Measurements from ENCODE around the gene WWOX. TPM values are rescaled to one million over a fixed set of nuclear protein-coding genes. Genes with fewer than 3 reads are reported as not detected.

The WWOX gene
- total RNA-seq, 1 donor from 2014 or later = 8.9 TPM

DNA sequence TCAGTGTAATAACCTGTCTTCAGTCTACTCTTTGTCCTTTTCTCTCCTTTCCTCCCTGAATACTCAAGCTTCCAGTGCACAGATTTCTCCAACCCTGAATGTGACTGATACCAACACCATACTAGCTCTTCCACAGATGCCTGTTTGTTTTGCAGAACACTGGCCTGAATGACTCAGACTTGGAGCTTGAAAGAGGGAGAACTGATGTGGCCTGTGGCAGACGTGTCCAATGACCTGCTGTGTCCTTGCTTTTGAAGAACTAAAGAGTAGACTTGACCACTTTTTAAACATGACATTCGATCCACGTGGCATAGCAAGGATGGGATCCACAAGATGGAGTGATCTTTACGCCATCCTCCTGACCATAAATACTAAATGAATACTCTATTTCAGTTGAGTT lies 361.0 kb downstream of the WWOX start:
- DNase-seq = no peak
- Histone ChIP-seq H3K36me3 (no peaks in the 10 kb centered on the region), H3K9me3 (replicated peaks) (no peaks in the 10 kb centered on the region), H3K27ac (replicated peaks) (no peak overlapping the region), H3K4me3 (no peak overlapping the region), H3K4me1 (peaks cover 6% of the 10 kb centered on the region), H3K27me3 (ENCODE audit: low read depth) (no peaks in the 10 kb centered on the region)
- intact Hi-C loops (cut with micrococcal nuclease) = no loop called here
- TF ChIP-seq, protein P1, sequence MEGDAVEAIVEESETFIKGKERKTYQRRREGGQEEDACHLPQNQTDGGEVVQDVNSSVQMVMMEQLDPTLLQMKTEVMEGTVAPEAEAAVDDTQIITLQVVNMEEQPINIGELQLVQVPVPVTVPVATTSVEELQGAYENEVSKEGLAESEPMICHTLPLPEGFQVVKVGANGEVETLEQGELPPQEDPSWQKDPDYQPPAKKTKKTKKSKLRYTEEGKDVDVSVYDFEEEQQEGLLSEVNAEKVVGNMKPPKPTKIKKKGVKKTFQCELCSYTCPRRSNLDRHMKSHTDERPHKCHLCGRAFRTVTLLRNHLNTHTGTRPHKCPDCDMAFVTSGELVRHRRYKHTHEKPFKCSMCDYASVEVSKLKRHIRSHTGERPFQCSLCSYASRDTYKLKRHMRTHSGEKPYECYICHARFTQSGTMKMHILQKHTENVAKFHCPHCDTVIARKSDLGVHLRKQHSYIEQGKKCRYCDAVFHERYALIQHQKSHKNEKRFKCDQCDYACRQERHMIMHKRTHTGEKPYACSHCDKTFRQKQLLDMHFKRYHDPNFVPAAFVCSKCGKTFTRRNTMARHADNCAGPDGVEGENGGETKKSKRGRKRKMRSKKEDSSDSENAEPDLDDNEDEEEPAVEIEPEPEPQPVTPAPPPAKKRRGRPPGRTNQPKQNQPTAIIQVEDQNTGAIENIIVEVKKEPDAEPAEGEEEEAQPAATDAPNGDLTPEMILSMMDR (IDR thresholded peaks at IDR 0.05; ENCODE audit: borderline replicate concordance) = no peak

DNA sequence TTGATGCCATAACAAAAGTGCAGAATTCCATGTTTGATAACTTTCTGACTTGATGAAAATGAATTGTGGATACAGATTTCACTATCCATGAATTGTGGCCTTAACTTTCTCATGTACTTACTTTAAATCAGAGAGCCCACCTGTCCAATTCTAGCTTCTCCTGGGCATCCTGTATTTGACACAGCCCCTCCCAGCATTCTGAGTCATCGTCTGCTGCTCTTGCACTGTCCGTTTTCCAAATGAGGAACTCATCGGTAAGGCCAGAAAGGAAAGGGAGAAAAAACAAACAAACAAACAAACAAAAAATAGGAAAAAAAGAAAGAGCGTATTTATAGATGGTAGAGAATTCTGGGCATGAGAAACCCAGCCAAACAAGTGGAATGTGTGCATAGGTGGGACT lies 361.6 kb downstream of the WWOX start:
- DNase-seq = no peak
- Histone ChIP-seq H3K36me3 (no peaks in the 10 kb centered on the region), H3K4me1 (peaks cover under 1% of the 10 kb centered on the region), H3K4me3 (no peak overlapping the region), H3K27ac (replicated peaks) (no peak overlapping the region), H3K27me3 (ENCODE audit: low read depth) (no peaks in the 10 kb centered on the region), H3K9me3 (replicated peaks) (no peaks in the 10 kb centered on the region)
- intact Hi-C loops (cut with micrococcal nuclease) = no loop called here
- TF ChIP-seq, protein P1 (IDR thresholded peaks at IDR 0.05; ENCODE audit: borderline replicate concordance) = no peak

DNA sequence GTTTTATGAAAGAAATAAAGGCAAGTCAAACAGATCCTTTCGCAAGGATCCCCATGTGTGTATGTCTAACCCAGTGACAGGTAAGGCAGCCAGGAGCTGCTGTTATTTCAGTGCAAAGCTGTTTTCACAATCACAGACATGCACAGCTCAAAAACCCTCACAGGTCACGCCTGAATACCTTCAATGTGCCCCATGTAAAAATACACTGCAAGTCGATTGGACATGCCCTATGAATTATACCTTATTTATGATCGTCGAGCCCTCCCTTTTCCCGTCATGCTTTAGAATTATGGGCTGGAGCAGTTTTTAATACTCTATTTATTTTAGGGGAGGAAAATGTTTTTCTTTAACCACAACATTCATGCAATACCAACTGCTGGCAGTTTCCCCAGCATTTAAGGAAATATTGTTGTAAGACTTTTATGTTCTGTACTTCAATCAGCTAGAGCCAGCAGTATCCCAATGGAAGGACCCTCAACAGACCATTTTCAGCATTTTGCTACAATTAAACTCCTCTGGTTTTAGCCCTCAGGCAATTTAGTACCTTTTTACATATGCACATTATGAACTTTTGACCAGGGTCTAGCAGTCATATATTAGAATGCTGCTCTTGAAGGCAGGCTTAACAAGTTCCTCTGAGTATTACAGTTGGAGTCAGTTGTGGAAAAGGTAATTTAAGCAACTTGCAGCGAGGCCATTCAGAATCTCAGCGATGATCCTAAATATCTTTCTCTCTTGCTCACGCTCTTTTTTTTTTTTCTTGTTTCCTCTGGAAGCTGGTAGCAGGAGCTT lies 362.2 kb downstream of the WWOX start:
- Histone ChIP-seq H3K36me3 (no peaks in the 10 kb centered on the region), H3K4me3 (no peak overlapping the region), H3K9me3 (replicated peaks) (no peaks in the 10 kb centered on the region), H3K27ac (replicated peaks) (no peak overlapping the region), H3K27me3 (ENCODE audit: low read depth) (no peaks in the 10 kb centered on the region), H3K4me1 (no peaks in the 10 kb centered on the region)
- intact Hi-C loops (cut with micrococcal nuclease) = no loop called here
- no peak for DNase-seq
- TF ChIP-seq, protein P1 (IDR thresholded peaks at IDR 0.05; ENCODE audit: borderline replicate concordance) = no peak

DNA sequence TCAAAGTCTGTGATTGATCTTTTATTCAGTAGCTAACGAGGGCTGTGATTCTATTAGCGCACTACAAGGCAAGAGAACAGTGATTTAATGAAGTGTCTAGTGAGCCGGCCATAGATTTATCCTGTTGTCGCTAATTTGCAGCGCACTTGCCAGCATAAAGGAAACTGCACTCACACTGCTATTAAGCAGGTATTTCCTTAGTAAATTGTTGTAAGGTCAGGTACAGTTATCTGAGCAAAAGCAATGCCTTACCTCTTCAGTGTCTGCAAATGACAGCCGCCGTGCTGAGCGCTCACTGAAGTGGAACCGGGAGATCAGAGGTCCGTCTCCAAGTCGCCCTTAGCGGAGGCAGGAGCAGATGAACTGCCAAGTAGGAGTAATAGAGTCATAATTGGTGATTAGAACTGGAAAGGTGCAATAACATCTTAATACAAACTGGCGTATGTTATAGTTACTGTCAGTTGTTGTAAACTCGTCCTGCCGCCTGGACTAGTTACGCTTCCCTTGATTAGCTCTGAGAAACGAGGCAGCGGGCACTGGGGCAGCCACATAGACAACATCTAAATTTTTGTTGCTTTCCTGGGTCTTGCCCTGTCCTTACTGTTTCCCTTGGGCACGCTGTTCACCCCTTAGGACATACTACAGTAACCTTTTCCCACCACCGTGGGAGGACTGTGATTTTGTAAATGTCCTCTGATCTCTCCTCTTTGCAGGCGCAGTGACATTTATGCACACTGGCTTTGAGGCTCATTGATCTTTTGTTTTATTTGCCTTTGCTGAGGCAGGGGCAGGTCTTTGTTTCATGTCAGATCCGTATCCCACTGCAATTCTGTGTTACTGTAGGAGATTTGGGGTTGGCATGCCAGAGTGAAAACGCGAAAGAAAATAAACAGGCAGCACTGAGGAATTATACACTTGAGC lies 363.1 kb downstream of the WWOX start:
- no peaks in the 10 kb centered on the region for H3K9me3 ChIP-seq (replicated peaks)
- no peaks in the 10 kb centered on the region for H3K27me3 ChIP-seq (ENCODE audit: low read depth)
- no peaks in the 10 kb centered on the region for H3K4me1 ChIP-seq
- intact Hi-C loops (cut with micrococcal nuclease) = no loop called here
- H3K27ac ChIP-seq (replicated peaks) = no peak overlapping the region
- no peak for DNase-seq
- TF ChIP-seq, protein P1 (IDR thresholded peaks at IDR 0.05; ENCODE audit: borderline replicate concordance) = no peak
- no peak overlapping the region for H3K4me3 ChIP-seq
- no peaks in the 10 kb centered on the region for H3K36me3 ChIP-seq

DNA sequence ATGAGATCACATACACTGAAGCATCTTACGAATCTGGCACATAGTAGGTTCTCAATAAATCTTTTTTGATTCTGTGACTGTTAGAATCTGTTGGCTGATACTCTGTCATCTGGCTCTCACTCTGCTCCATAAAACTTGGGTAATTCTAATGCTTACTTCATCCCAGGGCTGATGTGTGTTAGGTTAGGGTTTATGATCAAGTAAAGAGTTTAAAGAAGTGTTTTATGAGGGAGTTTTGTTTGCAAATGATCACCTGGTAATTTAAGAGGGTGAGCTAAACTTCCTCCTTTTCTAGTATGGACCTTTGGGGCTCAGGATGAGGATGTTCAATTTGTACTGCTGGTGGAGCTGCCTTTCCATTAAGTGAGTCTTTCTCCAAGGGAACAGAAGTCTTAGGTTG lies 364.1 kb downstream of the WWOX start:
- intact Hi-C loops (cut with micrococcal nuclease) = no loop called here
- TF ChIP-seq, protein P1 (IDR thresholded peaks at IDR 0.05; ENCODE audit: borderline replicate concordance) = no peak
- no peak for DNase-seq
- Histone ChIP-seq H3K27me3 (ENCODE audit: low read depth) (no peaks in the 10 kb centered on the region), H3K4me3 (no peak overlapping the region), H3K36me3 (no peaks in the 10 kb centered on the region), H3K27ac (replicated peaks) (no peak overlapping the region), H3K4me1 (no peaks in the 10 kb centered on the region), H3K9me3 (replicated peaks) (no peaks in the 10 kb centered on the region)

Data from left ventricle myocardium inferior (tissue), 1 donor.